Stomach (tissue), 9 donors: ENCODE data around the gene GLRA1. TPM values are rescaled to one million over a fixed set of nuclear protein-coding genes. Genes with fewer than 3 reads are reported as not detected.

Experiments
- DNase-seq, 2 donors: peaks; one replicate each; pipeline versions ENCODE4 v3.0.0 to v3.0.0-alpha.2; 2013 to 2019
- H3K27ac ChIP-seq, 5 donors: fragments of 200-600 bp in 4 of 5; sonication (generic) in 4 of 5; one replicate each; pipeline ENCODE4 v1.5.1; 2013 to 2019; ENCODE audit warnings: mild to moderate bottlenecking in 1 of 5, moderate library complexity in 1 of 5
- H3K27me3 ChIP-seq, 3 donors: fragments of 200-600 bp; sonication (generic); one replicate each; pipeline ENCODE4 v1.5.1; 2017 to 2019; ENCODE audit warnings: mixed run types in 1 of 3
- H3K36me3 ChIP-seq, 4 donors: fragments of 200-600 bp; sonication (generic); 1 replicate in 3 of 4; 2 replicates in 1 of 4; pipeline ENCODE4 v1.5.1; 2016 to 2019
- H3K4me1 ChIP-seq, 4 donors: fragments of 200-600 bp; sonication (generic); one replicate each; pipeline ENCODE4 v1.5.1; 2016 to 2019
- H3K4me3 ChIP-seq, 4 donors: fragments of 200-600 bp; sonication (generic) in 3 of 4; one replicate each; pipeline ENCODE4 v1.5.1; 2016 to 2019; ENCODE audit warnings: mild to moderate bottlenecking in 1 of 4
- H3K9me3 ChIP-seq, 4 donors: fragments of 200-600 bp; sonication (generic); one replicate each; pipeline ENCODE4 v1.5.1; 2016 to 2019
- EP300 ChIP-seq: sonication (generic); formaldehyde crosslinking; IDR thresholded peaks from one replicate; pipeline ENCODE4 v1.6.1; 2017; ENCODE audit warnings: antibody characterized with exemption
- POLR2A ChIP-seq, 4 donors: fragments of 450-650 bp; IDR thresholded peaks; one replicate each; pipeline ENCODE4 v1.6.1; 2016; ENCODE audit warnings: antibody characterized with exemption in 4 of 4, control low read depth in 2 of 4, mild to moderate bottlenecking in 1 of 4, moderate library complexity in 1 of 4
- POLR2AphosphoS5 ChIP-seq, 3 donors: sonication (generic); formaldehyde crosslinking; IDR thresholded peaks; one replicate each; pipeline ENCODE4 v1.6.1; 2016; ENCODE audit warnings: antibody characterized with exemption in 3 of 3
- WGBS, 5 donors: extraction: QIAGEN DNeasy Blood & Tissue Kit in 3 of 5; methylation state at CpG; one replicate each; pipeline versions ENCODE4 v1.1.5 to v1.1.7; 2013 to 2018; 5-methylcytosine and 5-hydroxymethylcytosine counted together
- intact Hi-C: fragments of 100-400 bp; cut with DNase I; formaldehyde crosslinking; loops from one replicate; pipeline ENCODE4 v1.15.1; 2023; ENCODE audit warnings: low total_unique reads
- polyA plus RNA-seq, 3 donors: library from polyadenylated mRNA; stranded (reverse); fragments of 200-250 nt; gene quantifications; one replicate each; pipeline ENCODE4 v1.2.3, GENCODE V29; 2013
- total RNA-seq, 5 donors: library from RNA; depleted of rRNA; stranded (reverse); fragments of >200 nt; gene quantifications; one replicate each; pipeline versions ENCODE4 v1.1.0 to v1.2.3, GENCODE V29; 2014 to 2016
- TF ChIP-seq, protein P1 (sequence below), 7 experiments: fragments of 450-650 bp in 4 of 7; fragments of 200-600 bp in 3 of 7; sonication (generic) in 3 of 7; IDR thresholded peaks; one replicate each; pipeline ENCODE4 v1.5.1; 2016 to 2019; ENCODE audit warnings: antibody characterized with exemption in 7 of 7, control low read depth in 2 of 7, mild to moderate bottlenecking in 1 of 7
- donor health status: healthy with polysubstance abuse.
- donor health status: Bipolar disorder and iron deficiency.
- donor health status: healthy.

GLRA1 gene
- total and polyA plus RNA-seq, 8 donors: not detected

DNA sequence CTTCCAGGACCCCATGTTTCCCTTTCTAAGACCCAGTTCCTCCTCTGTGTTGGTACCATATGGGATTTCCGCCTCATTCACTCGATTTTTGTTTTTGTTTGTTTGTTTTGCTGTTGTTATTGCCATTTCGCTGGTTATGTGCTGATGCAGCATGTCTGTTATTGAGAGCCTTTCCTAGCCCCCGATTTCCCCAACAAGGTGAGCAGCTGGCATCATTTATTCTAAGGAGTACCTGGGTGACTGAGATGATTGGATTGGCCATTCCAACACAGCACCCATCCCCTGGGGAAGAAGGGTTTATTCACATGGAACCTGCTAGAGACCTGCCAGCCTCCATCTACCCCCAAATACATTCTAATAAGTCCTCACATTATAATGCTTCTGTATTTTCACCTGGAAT, 2.7 kb downstream of the GLRA1 start:
- Histone ChIP-seq H3K27me3 (peaks cover 0 to 32% (median 12%) of the 10 kb centered on the region in 3 donors), H3K4me1 (no peaks in the 10 kb centered on the region), H3K9me3 (peaks cover 0 to 8% (median 0%) of the 10 kb centered on the region in 4 donors), H3K36me3 (no peaks in the 10 kb centered on the region), H3K27ac (no peak overlapping the region), H3K4me3 (no peak overlapping the region)
- intact Hi-C loops: no loop called here
- 62 to 90% (median 79%) methylated on average over 4 of the region's 4 CpGs for WGBS, 5 donors
- TF ChIP-seq, protein P1, sequence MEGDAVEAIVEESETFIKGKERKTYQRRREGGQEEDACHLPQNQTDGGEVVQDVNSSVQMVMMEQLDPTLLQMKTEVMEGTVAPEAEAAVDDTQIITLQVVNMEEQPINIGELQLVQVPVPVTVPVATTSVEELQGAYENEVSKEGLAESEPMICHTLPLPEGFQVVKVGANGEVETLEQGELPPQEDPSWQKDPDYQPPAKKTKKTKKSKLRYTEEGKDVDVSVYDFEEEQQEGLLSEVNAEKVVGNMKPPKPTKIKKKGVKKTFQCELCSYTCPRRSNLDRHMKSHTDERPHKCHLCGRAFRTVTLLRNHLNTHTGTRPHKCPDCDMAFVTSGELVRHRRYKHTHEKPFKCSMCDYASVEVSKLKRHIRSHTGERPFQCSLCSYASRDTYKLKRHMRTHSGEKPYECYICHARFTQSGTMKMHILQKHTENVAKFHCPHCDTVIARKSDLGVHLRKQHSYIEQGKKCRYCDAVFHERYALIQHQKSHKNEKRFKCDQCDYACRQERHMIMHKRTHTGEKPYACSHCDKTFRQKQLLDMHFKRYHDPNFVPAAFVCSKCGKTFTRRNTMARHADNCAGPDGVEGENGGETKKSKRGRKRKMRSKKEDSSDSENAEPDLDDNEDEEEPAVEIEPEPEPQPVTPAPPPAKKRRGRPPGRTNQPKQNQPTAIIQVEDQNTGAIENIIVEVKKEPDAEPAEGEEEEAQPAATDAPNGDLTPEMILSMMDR (IDR thresholded peaks at IDR 0.05): no peak
- TF ChIP-seq POLR2A (IDR thresholded peaks at IDR 0.05) (no peak), POLR2AphosphoS5 (IDR thresholded peaks at IDR 0.05) (no peak), EP300 (no peak)
- DNase-seq: no peak

DNA sequence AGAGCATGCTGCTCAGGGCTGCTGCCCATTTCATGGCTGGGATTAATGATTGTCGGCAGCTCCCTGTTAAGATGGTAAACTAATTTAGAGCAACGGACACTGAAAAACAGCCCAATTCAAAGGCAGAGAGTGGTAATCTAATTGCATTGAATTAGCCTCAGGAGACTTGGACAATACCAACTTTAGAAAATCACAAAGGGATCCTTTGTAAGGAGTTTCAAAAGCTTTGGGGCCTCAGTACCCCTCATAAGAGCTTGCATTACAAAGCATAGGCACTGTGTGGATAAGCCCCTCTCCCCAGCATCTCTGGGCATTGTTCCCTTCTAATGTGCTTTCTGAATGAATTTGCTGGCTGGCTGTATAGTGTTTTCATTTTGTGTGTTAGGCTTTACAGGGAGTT, 6.7 kb downstream of the GLRA1 start:
- Histone ChIP-seq H3K4me3 (no peak overlapping the region), H3K4me1 (no peaks in the 10 kb centered on the region), H3K27ac (no peak overlapping the region), H3K9me3 (no peaks in the 10 kb centered on the region), H3K36me3 (no peaks in the 10 kb centered on the region), H3K27me3 (no peaks in the 10 kb centered on the region)
- DNase-seq: no peak
- intact Hi-C loops: no loop called here
- WGBS, 5 donors: 60 to 84% (median 69%) methylated on average over 2 of the region's 2 CpGs
- TF ChIP-seq POLR2AphosphoS5 (IDR thresholded peaks at IDR 0.05) (no peak), POLR2A (IDR thresholded peaks at IDR 0.05) (no peak), EP300 (no peak)
- TF ChIP-seq, protein P1 (IDR thresholded peaks at IDR 0.05): no peak

DNA sequence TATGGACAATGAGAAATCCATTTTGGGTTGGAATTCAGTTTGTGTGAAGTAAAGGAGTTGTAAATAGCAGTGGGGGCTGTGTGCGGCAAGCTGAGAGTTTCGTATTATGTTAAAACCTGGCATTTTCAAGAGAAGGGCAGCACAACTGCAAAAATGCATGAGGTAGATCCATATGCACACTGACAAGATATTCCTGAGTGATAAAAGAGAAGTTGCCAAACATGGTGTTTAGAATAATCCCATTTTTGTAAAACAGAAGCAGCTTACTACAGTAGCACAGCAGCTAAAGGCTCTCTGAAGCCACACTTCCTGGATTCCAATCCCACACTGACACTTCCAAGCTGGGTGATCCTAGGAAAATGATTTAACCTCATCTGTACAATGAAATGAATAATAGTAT, 11.2 kb downstream of the GLRA1 start:
- DNase-seq: no peak
- Histone ChIP-seq H3K27ac (no peak overlapping the region), H3K27me3 (no peaks in the 10 kb centered on the region), H3K36me3 (no peaks in the 10 kb centered on the region), H3K4me1 (no peaks in the 10 kb centered on the region), H3K9me3 (no peaks in the 10 kb centered on the region), H3K4me3 (no peak overlapping the region)
- TF ChIP-seq, protein P1 (IDR thresholded peaks at IDR 0.05): no peak
- TF ChIP-seq POLR2A (IDR thresholded peaks at IDR 0.05): no peak
- TF ChIP-seq EP300: no peak
- TF ChIP-seq POLR2AphosphoS5 (IDR thresholded peaks at IDR 0.05): no peak
- intact Hi-C loops: no loop called here
- WGBS, 5 donors: 89 to 98% (median 92%) methylated on average over 2 of the region's 2 CpGs

DNA sequence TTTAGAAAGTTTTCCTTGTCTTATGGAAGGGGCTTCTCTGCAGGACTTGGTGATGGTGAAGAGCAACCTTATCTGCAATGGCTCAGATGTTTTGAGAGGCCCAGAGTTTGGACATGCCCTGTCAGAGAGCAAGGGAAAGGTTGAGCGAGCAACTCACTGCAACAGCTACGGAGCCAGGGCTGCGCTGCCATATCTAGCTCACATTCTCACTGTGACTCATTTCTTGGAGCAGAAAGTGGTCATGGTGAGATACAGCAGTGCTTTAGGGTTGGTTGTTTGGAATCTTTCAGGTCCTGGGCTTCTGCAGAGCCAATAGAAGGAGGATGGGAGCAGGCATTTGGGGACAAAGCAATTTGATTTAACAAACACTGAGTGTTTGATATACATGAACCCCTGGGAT, 12.3 kb downstream of the GLRA1 start:
- Histone ChIP-seq H3K36me3 (no peaks in the 10 kb centered on the region), H3K27me3 (no peaks in the 10 kb centered on the region), H3K4me3 (no peak overlapping the region), H3K9me3 (no peaks in the 10 kb centered on the region), H3K27ac (no peak overlapping the region), H3K4me1 (no peaks in the 10 kb centered on the region)
- intact Hi-C loops: no loop called here
- no peak for DNase-seq
- TF ChIP-seq EP300 (no peak), POLR2A (IDR thresholded peaks at IDR 0.05) (no peak), POLR2AphosphoS5 (IDR thresholded peaks at IDR 0.05) (no peak)
- TF ChIP-seq, protein P1 (IDR thresholded peaks at IDR 0.05): no peak
- 55 to 80% (median 66%) methylated on average over 3 of the region's 3 CpGs for WGBS, 5 donors
